WTC11 (cell line): ENCODE measurements around the gene MARVELD1. TPM values are rescaled to one million over a fixed set of nuclear protein-coding genes. Genes with fewer than 3 reads are reported as not detected.

Experiments used
- ATAC-seq: fragments of 200-7000 bp; cut with Tn5 transposase; 2 replicates; pipeline ENCODE4 v1.10.0; 2021; ENCODE audit warnings: mild to moderate bottlenecking, moderate library complexity
- CTCF ChIA-PET: fragments of 300-600 bp; sonication (Branson Sonifier 250); formaldehyde crosslinking; loops from one replicate; lab custom pipeline; 2021; ENCODE audit warnings: antibody characterized with exemption; lab: Charles Lee
- POLR2A ChIA-PET: fragments of 350-600 bp; sonication (Branson Sonifier 250); formaldehyde crosslinking; loops from one replicate; lab custom pipeline; 2021; ENCODE audit warnings: antibody characterized with exemption; lab: Charles Lee
- DNase-seq: peaks from one replicate; pipeline ENCODE4 v3.0.0; 2021; ENCODE audit warnings: low spot score
- H3K27ac Mint-ChIP-seq: 2 replicates; pipeline ENCODE4 v1.8.0; 2021; ENCODE audit warnings: mixed read lengths
- H3K27me3 Mint-ChIP-seq: 2 replicates; pipeline ENCODE4 v1.8.0; 2021; ENCODE audit warnings: low read depth, mild to moderate bottlenecking, moderate library complexity, mixed read lengths
- H3K36me3 Mint-ChIP-seq: 2 replicates; pipeline ENCODE4 v1.8.0; 2021; ENCODE audit warnings: mixed read lengths
- H3K4me1 Mint-ChIP-seq: 2 replicates; pipeline ENCODE4 v1.8.0; 2022; ENCODE audit warnings: mixed read lengths
- H3K4me3 Mint-ChIP-seq: 2 replicates; pipeline ENCODE4 v1.8.0; 2021; ENCODE audit warnings: mild to moderate bottlenecking, moderate library complexity, mixed read lengths
- H3K9me3 Mint-ChIP-seq: 2 replicates; pipeline ENCODE4 v1.8.0; 2021; ENCODE audit warnings: mixed read lengths
- ATF1 ChIP-seq: sonication (generic); formaldehyde crosslinking; IDR thresholded peaks from 2 replicates; pipeline ENCODE4 v1.8.1; 2023; ENCODE audit warnings: mild to moderate bottlenecking, moderate library complexity, missing genetic modification reagents
- CBFB ChIP-seq: sonication (generic); formaldehyde crosslinking; IDR thresholded peaks from 2 replicates; pipeline ENCODE4 v1.8.1; 2022; ENCODE audit warnings: mild to moderate bottlenecking, low read depth, missing genetic modification reagents
- FOXK1 ChIP-seq: sonication (generic); formaldehyde crosslinking; IDR thresholded peaks from 2 replicates; pipeline ENCODE4 v1.8.0; 2022; ENCODE audit warnings: mild to moderate bottlenecking, moderate library complexity, missing genetic modification reagents
- IRF2 ChIP-seq: sonication (generic); formaldehyde crosslinking; IDR thresholded peaks from 2 replicates; pipeline ENCODE4 v1.8.0; 2022; ENCODE audit warnings: low read depth, missing genetic modification reagents, borderline replicate concordance
- JAZF1 ChIP-seq: fragments of 250-450 bp; sonication (Bioruptor Pico); IDR thresholded peaks from 2 replicates; pipeline ENCODE4 v1.9.0; 2021; ENCODE audit warnings: moderate library complexity, mild to moderate bottlenecking, inconsistent platforms
- NR1H2 ChIP-seq: sonication (generic); formaldehyde crosslinking; IDR thresholded peaks from 2 replicates; pipeline ENCODE4 v1.9.0; 2021; ENCODE audit warnings: mild to moderate bottlenecking, moderate library complexity, missing genetic modification reagents
- SP1 ChIP-seq: sonication (generic); formaldehyde crosslinking; conservative IDR thresholded peaks from 2 replicates; pipeline ENCODE4 v1.8.1; 2022; ENCODE audit warnings: missing genetic modification reagents
- ZNF317 ChIP-seq: sonication (generic); formaldehyde crosslinking; IDR thresholded peaks from 2 replicates; pipeline ENCODE4 v1.8.1; 2023; ENCODE audit warnings: low read depth, mild to moderate bottlenecking, moderate library complexity, missing genetic modification reagents, borderline replicate concordance
- total RNA-seq: library from RNA; stranded (reverse); gene quantifications from 3 replicates; pipeline ENCODE4 v1.2.3, GENCODE V29; 2021
- TF ChIP-seq, protein P1 (sequence below): sonication (generic); formaldehyde crosslinking; IDR thresholded peaks from 2 replicates; pipeline ENCODE4 v1.8.0; 2023; ENCODE audit warnings: mild to moderate bottlenecking, missing genetic modification reagents
- TF ChIP-seq, protein P2 (sequence below): fragments of 200-600 bp; IDR thresholded peaks from 2 replicates; pipeline ENCODE4 v1.8.0; 2022; ENCODE audit warnings: antibody characterized with exemption
- TF ChIP-seq, protein P3 (sequence below): sonication (generic); formaldehyde crosslinking; IDR thresholded peaks from 2 replicates; pipeline ENCODE4 v1.8.0; 2022; ENCODE audit warnings: mild to moderate bottlenecking, missing genetic modification reagents

MARVELD1 gene
- total RNA-seq, 1 experiment from 2014 or later = 37.7 TPM

DNA sequence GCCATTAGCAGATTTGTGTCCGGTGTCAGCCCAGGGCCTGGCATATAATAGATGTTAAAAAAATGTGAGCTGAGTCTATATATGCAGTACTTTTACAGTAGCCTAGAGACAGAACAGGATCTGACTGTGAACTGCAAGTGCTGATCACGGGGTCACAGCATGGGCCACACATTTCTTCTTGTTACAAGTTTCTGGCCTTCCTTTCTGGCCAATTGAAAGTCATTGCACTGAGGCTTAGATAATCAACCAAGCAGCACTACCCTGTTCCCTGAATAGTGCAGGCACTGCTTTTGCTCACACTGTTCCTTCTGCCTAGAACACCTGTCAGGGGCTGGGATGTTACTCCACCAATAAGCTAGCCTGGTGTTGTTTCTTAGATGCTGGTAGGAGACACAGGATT, 5.4 kb upstream of the MARVELD1 start (continued):
- TF ChIP-seq, protein P1, sequence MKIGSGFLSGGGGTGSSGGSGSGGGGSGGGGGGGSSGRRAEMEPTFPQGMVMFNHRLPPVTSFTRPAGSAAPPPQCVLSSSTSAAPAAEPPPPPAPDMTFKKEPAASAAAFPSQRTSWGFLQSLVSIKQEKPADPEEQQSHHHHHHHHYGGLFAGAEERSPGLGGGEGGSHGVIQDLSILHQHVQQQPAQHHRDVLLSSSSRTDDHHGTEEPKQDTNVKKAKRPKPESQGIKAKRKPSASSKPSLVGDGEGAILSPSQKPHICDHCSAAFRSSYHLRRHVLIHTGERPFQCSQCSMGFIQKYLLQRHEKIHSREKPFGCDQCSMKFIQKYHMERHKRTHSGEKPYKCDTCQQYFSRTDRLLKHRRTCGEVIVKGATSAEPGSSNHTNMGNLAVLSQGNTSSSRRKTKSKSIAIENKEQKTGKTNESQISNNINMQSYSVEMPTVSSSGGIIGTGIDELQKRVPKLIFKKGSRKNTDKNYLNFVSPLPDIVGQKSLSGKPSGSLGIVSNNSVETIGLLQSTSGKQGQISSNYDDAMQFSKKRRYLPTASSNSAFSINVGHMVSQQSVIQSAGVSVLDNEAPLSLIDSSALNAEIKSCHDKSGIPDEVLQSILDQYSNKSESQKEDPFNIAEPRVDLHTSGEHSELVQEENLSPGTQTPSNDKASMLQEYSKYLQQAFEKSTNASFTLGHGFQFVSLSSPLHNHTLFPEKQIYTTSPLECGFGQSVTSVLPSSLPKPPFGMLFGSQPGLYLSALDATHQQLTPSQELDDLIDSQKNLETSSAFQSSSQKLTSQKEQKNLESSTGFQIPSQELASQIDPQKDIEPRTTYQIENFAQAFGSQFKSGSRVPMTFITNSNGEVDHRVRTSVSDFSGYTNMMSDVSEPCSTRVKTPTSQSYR (CRISPR knock-in tag) = no peak
- no peak for TF ChIP-seq CBFB
- no peak for TF ChIP-seq ATF1
- no peak for TF ChIP-seq ZNF317 (CRISPR knock-in tag)

DNA sequence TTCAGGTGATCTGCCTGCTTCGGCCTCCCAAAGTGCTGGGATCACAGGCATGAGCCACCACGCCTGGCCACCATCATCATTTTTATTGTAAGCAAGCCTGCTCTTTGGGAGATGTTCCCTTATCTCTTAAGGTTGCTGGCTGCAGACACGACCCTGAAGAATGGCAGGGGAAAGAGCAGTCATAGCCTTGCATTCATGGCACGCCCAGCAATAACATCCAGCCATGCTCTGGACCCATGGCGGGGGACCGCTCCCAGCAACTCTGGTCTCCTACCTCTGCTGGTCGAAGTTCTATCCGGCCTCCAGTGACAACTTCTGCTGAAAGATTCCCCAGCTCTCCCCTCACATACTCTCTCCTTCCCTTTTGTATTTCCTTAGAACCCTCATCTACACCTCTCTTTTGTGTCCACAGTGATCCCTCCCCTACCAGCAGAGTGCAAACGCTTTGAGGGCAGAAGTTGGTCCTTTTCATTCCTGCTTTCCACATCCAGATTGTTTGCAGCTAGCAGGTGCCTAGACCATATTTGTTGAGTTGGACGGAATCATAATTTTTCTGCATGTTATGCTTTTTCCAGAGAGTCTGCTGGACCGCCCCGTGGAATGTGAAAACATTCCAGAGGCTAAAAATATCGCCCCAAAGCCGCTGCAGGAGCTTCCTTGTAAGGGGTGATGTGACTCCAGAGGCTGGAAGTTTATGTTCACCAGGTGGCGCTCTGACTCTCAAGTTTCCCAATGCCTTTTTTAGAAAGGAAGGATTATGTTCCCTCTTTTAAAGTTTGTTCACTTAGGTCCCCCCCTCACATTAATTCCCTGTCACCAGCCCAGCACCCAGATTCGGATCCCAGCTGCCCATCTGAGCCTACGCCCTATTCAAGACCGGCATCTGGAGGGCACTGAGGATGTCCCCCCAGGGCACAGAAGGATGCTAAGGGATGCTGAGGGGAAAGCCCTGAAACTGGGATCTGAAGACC, 4.3 kb upstream of the MARVELD1 start:
- DNase-seq (peak; percentile 74), ATAC-seq (peak; percentile 34)
- CTCF ChIA-PET = interaction anchor here (0.5 to 4.2 kb wide), 32 partner anchors 8 to 335 kb away, joined by 3 to 68 read pairs (median 4); partner anchors contain the start of genes ANKRD2, AVPI1, GOLGA7B and ZFYVE27
- no peaks in the 10 kb centered on the region for H3K36me3 Mint-ChIP-seq
- peaks cover 11% of the 10 kb centered on the region for H3K27me3 Mint-ChIP-seq
- H3K4me1 Mint-ChIP-seq = peaks cover 19% of the 10 kb centered on the region
- H3K9me3 Mint-ChIP-seq = no peaks in the 10 kb centered on the region
- H3K4me3 Mint-ChIP-seq = no peak overlapping the region
- POLR2A ChIA-PET = interaction anchor here (1.0 to 2.5 kb wide), 3 partner anchors 10 to 22 kb away, joined by 4 to 12 read pairs (median 8); partner anchors contain the start of gene AVPI1
- no peak overlapping the region; the same call in 1 of the 2 replicates for H3K27ac Mint-ChIP-seq
- no peak for TF ChIP-seq JAZF1 (CRISPR knock-in tag)
- TF ChIP-seq, protein P2, sequence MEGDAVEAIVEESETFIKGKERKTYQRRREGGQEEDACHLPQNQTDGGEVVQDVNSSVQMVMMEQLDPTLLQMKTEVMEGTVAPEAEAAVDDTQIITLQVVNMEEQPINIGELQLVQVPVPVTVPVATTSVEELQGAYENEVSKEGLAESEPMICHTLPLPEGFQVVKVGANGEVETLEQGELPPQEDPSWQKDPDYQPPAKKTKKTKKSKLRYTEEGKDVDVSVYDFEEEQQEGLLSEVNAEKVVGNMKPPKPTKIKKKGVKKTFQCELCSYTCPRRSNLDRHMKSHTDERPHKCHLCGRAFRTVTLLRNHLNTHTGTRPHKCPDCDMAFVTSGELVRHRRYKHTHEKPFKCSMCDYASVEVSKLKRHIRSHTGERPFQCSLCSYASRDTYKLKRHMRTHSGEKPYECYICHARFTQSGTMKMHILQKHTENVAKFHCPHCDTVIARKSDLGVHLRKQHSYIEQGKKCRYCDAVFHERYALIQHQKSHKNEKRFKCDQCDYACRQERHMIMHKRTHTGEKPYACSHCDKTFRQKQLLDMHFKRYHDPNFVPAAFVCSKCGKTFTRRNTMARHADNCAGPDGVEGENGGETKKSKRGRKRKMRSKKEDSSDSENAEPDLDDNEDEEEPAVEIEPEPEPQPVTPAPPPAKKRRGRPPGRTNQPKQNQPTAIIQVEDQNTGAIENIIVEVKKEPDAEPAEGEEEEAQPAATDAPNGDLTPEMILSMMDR = peak; percentile 21; the same call in 1 of the 2 replicates

DNA sequence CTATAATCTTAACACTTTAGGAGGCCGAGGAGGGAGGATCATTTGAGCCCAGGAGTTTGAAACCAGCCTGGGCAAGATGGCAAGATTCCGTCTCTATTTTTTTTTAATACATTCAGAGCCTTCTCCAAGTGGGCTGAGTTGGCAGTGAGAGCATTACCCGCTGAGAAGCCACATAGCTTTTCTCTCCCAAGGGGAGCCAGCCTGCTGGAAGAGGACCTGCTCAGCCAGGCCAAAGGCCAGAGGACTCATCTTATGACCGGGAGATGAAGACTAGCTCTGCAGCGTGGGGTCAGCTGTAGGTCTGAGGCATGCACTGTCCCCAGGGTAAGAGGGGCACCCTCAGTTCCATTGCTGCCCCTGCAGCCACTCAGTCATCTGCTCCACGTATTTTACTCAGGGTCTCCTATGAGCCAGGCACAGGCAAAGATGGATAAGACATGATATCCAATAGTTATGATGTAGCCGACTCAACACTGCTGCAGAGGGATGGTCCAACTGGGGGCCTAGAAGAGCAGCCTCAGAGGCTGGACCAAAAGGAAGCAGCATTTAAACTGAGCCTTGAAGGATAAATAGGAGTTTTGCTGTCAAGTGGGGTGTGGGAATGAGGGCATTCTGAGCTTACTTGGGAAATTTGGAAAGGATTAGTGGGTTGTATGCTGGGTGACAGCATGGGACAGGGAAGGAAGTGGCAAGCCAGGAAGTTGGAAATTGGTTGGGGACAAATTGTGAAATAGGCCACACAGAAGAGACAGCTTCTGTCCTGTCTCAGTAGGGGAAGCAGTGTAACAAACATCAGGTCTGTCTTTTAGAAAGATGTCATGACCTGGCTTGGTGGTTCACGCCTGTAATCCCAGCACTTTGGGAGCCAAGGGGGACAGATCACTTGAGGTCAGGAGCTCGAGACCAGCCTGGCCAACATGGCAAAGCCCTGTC, 1.6 kb upstream of the MARVELD1 start:
- ATAC-seq = no peak
- Mint-ChIP-seq H3K27me3 (peaks cover 6% of the 10 kb centered on the region), H3K4me3 (peak overlapping the region; percentile 75), H3K27ac (no peak overlapping the region), H3K4me1 (peaks cover 37% of the 10 kb centered on the region), H3K36me3 (no peaks in the 10 kb centered on the region; the same call in 1 of the 2 replicates), H3K9me3 (no peaks in the 10 kb centered on the region)
- POLR2A ChIA-PET = interaction anchor here (3.0 kb wide), 1 partner anchor 25 kb away, joined by 27 read pairs; the partner anchor contains the start of gene AVPI1
- no peak for TF ChIP-seq CBFB
- no peak for TF ChIP-seq IRF2
- TF ChIP-seq NR1H2 (CRISPR knock-in tag) = no peak
- TF ChIP-seq ZNF317 (CRISPR knock-in tag) = 0 out of 2 replicates have a peak, but pooled peaks have one; percentile 45
- TF ChIP-seq, protein P3, sequence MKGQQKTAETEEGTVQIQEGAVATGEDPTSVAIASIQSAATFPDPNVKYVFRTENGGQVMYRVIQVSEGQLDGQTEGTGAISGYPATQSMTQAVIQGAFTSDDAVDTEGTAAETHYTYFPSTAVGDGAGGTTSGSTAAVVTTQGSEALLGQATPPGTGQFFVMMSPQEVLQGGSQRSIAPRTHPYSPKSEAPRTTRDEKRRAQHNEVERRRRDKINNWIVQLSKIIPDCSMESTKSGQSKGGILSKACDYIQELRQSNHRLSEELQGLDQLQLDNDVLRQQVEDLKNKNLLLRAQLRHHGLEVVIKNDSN (CRISPR knock-in tag) = no peak
- TF ChIP-seq FOXK1 = no peak
- no peak for TF ChIP-seq SP1 (CRISPR knock-in tag)
- CTCF ChIA-PET = interaction anchor here (0.6 to 4.7 kb wide), 6 partner anchors 10 to 58 kb away, joined by 3 to 45 read pairs (median 16); partner anchors contain the start of gene AVPI1
- DNase-seq = no peak
